PC-3 (cell line): ENCODE results near the gene ERCC2. TPM values are rescaled to one million over a fixed set of nuclear protein-coding genes. Genes with fewer than 3 reads are reported as not detected.
A peak's percentile ranks its signal among the peaks of the same experiment; 100 is the strongest.

Experiments used
- ATAC-seq: fragments of 200-7000 bp; cut with Tn5 transposase; 2 replicates; pipeline ENCODE4 v1.9.1; 2020; ENCODE audit warnings: mild to moderate bottlenecking, moderate library complexity
- BruUV-seq: library from RNA; stranded (reverse); fragments of 400-500 nt; replicated peaks from 2 replicates; lab custom pipeline; 2021; lab: Mats Ljungman, UMichigan
- CTCF ChIA-PET: fragments of 300-600 bp; sonication (Branson Sonifier 250); formaldehyde crosslinking; loops from one replicate; lab custom pipeline; 2022; ENCODE audit warnings: antibody characterized with exemption; lab: Charles Lee
- POLR2A ChIA-PET: fragments of 300-600 bp; sonication (Branson Sonifier 250); formaldehyde crosslinking; loops from one replicate; lab custom pipeline; 2022; ENCODE audit warnings: antibody characterized with exemption; ENCODE audit not compliant: unreplicated experiment; lab: Charles Lee
- DNase-seq: peaks from one replicate; pipeline ENCODE4 v3.0.0-alpha.2; 2015
- H2AFZ ChIP-seq: fragments of 300-600 bp; sonication (generic); 2 replicates; pipeline ENCODE4 v1.6.0; 2016; ENCODE audit warnings: antibody characterized with exemption, low read length
- H3F3A ChIP-seq: fragments of 300-600 bp; sonication (generic); one replicate; pipeline ENCODE4 v1.6.0; 2017; ENCODE audit warnings: antibody characterized with exemption, low read length, control low read depth, mild to moderate bottlenecking; ENCODE audit not compliant: unreplicated experiment
- H3K27ac ChIP-seq: fragments of 300-600 bp; sonication (generic); 2 replicates; pipeline ENCODE4 v1.5.1; 2016; ENCODE audit warnings: mild to moderate bottlenecking, low read length
- H3K27me3 ChIP-seq: fragments of 300-600 bp; sonication (generic); 2 replicates; pipeline ENCODE4 v1.6.1; 2016; ENCODE audit warnings: low read length, mixed read lengths
- H3K36me3 ChIP-seq: fragments of 300-600 bp; sonication (generic); 2 replicates; pipeline ENCODE4 v1.6.1; 2016; ENCODE audit warnings: low read depth, mixed run types, low read length, mixed read lengths
- H3K4me1 ChIP-seq: fragments of 300-600 bp; sonication (generic); 2 replicates; pipeline ENCODE4 v1.5.1; 2016; ENCODE audit warnings: low read length; ENCODE audit not compliant: insufficient read depth
- H3K4me2 ChIP-seq: fragments of 300-600 bp; sonication (generic); 2 replicates; pipeline ENCODE4 v1.6.0; 2016; ENCODE audit warnings: low read length
- H3K4me3 ChIP-seq: fragments of 300-600 bp; sonication (generic); 2 replicates; pipeline ENCODE4 v1.5.1; 2016; ENCODE audit warnings: mild to moderate bottlenecking, low read length, mixed read lengths
- H3K79me2 ChIP-seq: fragments of 300-600 bp; sonication (generic); 2 replicates; pipeline ENCODE4 v1.6.1; 2017; ENCODE audit warnings: low read length, mixed read lengths
- H3K9ac ChIP-seq: fragments of 300-600 bp; sonication (generic); 2 replicates; pipeline ENCODE4 v1.6.0; 2016; ENCODE audit warnings: mild to moderate bottlenecking, low read length
- H3K9me2 ChIP-seq: fragments of 300-600 bp; sonication (generic); replicated peaks from 2 replicates; pipeline ENCODE4 v1.6.1; 2016; ENCODE audit warnings: mixed run types, low read length, mixed read lengths
- H3K9me3 ChIP-seq: fragments of 300-600 bp; sonication (generic); 2 replicates; pipeline ENCODE4 v1.6.1; 2016; ENCODE audit warnings: low read length, mixed read lengths
- H4K20me1 ChIP-seq: fragments of 300-600 bp; sonication (generic); 2 replicates; pipeline ENCODE4 v1.6.1; 2016; ENCODE audit warnings: low read length, mixed read lengths
- CTCF ChIP-seq: fragments of 300-600 bp; sonication (generic); conservative IDR thresholded peaks from 2 replicates; pipeline ENCODE4 v1.5.1; 2017; ENCODE audit warnings: antibody characterized with exemption, low read depth, mild to moderate bottlenecking, low read length
- EZH2 ChIP-seq: fragments of 300-600 bp; sonication (generic); IDR thresholded peaks from one replicate; pipeline ENCODE4 v1.6.1; 2017; ENCODE audit warnings: antibody characterized with exemption, mild to moderate bottlenecking, low read length; ENCODE audit not compliant: unreplicated experiment
- EZH2phosphoT487 ChIP-seq: fragments of 300-600 bp; sonication (generic); IDR thresholded peaks from 2 replicates; pipeline ENCODE4 v1.6.1; 2018; ENCODE audit warnings: mild to moderate bottlenecking, antibody characterized with exemption, low read length, borderline replicate concordance
- intact Hi-C: fragments of 100-400 bp; cut with micrococcal nuclease; formaldehyde crosslinking; loops from 2 replicates; pipeline ENCODE4 v1.9.0; 2023
- total RNA-seq: library from RNA; depleted of rRNA; stranded (reverse); fragments of >200 nt; gene quantifications from 2 replicates; pipeline ENCODE4 v1.2.3, GENCODE V29; 2014

The ERCC2 gene
- total RNA-seq, 1 experiment from 2014 or later, result 48.0 TPM

- Histone ChIP-seq H3K9me2 (no peaks in the 10 kb centered on the region), H3K27ac (peak overlapping the region; percentile 92; the same call in 1 of the 2 replicates), H3K4me3 (peak overlapping the region; percentile 97), H3F3A (no peaks in the 10 kb centered on the region), H3K4me1 (peaks cover 24% of the 10 kb centered on the region; the same call in 1 of the 2 replicates), H3K36me3 (peaks cover 4% of the 10 kb centered on the region; the same call in 1 of the 2 replicates), H3K9me3 (no peaks in the 10 kb centered on the region), H3K9ac (peak overlapping the region; percentile 95), H2AFZ (peak overlapping the region; percentile 76; the same call in 1 of the 2 replicates), H3K79me2 (peaks cover 75% of the 10 kb centered on the region), H4K20me1 (no peaks in the 10 kb centered on the region), H3K4me2 (peak overlapping the region; percentile 84), H3K27me3 (no peaks in the 10 kb centered on the region)
- intact Hi-C loops, result loop anchor here (2.0 kb wide), 1 partner anchor 75 kb away; no protein-coding TSS in a partner anchor
- no TSS peak for BruUV-seq
- ATAC-seq (peak; percentile 14; the same call in 1 of the 2 replicates), DNase-seq (peak; percentile 75)
- TF ChIP-seq EZH2phosphoT487 (no peak), EZH2 (no peak), CTCF (peak; percentile 79)
- ChIA-PET POLR2A (interaction anchor here (0.6 kb wide), 1 partner anchor 31 kb away, joined by 3 read pairs; no protein-coding TSS in a partner anchor), CTCF (no interaction called here)
These were observed 33.6 kb upstream of the ERCC2 start for GRCh38 chr19:45403781-45404556.

- Histone ChIP-seq H3K9me3 (no peaks in the 10 kb centered on the region), H3K4me2 (peak overlapping the region; percentile 84), H4K20me1 (no peaks in the 10 kb centered on the region), H3K27me3 (no peaks in the 10 kb centered on the region), H3K9ac (no peak overlapping the region; the same call in 1 of the 2 replicates), H2AFZ (no peak overlapping the region), H3K4me3 (peak overlapping the region; percentile 97), H3K27ac (no peak overlapping the region), H3K9me2 (no peaks in the 10 kb centered on the region), H3K4me1 (peaks cover 23% of the 10 kb centered on the region; the same call in 1 of the 2 replicates), H3K79me2 (peaks cover 68% of the 10 kb centered on the region), H3F3A (no peaks in the 10 kb centered on the region), H3K36me3 (peaks cover under 1% of the 10 kb centered on the region; the same call in 1 of the 2 replicates)
- ATAC-seq, result no peak
- CTCF ChIA-PET, result no interaction called here
- POLR2A ChIA-PET, result no interaction called here
- intact Hi-C loops, result no loop called here
- TF ChIP-seq EZH2phosphoT487 (no peak), EZH2 (no peak), CTCF (no peak)
- no TSS peak for BruUV-seq
- no peak for DNase-seq
These were observed 32.9 kb upstream of the ERCC2 start for GRCh38 chr19:45403272-45403671.
